WI38 (cell line): ENCODE data around the gene MAPK8IP3.
A peak's percentile ranks its signal among the peaks of the same experiment; 100 is the strongest.
"Not testable (repeated sequence)": the region's sequence is repeated elsewhere in the genome, so short reads cannot be mapped to it uniquely, and the experiment has no call there.

Experiments used
- H3K4me3 ChIP-seq: 2 replicates; pipeline ENCODE4 v1.5.1; 2011; ENCODE audit warnings: low read depth, mild to moderate bottlenecking, control low read depth, low read length
- TF ChIP-seq, protein P1 (sequence below): IDR thresholded peaks from 2 replicates; pipeline ENCODE4 v1.5.1; 2012; ENCODE audit warnings: low read depth, mild to moderate bottlenecking, control low read depth, low read length

Gene MAPK8IP3

DNA sequence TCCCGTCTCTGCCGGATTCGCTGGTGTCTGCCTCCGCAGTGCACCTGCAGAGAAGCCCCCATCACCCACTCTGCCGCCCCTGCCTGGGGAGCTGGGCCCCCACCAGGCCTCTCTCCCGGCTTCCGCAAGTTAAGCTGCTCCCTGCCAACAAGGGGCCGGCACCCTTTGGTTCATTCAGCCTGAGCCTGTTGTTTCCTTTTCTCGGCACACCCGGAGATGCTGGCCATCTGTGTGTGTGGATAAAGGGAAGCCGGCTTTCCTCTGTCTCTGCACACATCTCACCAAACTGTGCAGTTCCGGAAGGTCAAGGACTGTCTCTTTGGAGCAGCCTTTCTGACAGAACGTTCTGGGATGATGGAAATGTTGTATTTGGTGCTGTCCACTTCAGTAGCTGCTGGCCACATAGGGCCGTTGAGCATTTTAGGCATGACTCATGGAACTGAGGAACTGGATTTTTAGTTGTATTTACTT is 6.8 kb downstream of the MAPK8IP3 start:
- TF ChIP-seq, protein P1, sequence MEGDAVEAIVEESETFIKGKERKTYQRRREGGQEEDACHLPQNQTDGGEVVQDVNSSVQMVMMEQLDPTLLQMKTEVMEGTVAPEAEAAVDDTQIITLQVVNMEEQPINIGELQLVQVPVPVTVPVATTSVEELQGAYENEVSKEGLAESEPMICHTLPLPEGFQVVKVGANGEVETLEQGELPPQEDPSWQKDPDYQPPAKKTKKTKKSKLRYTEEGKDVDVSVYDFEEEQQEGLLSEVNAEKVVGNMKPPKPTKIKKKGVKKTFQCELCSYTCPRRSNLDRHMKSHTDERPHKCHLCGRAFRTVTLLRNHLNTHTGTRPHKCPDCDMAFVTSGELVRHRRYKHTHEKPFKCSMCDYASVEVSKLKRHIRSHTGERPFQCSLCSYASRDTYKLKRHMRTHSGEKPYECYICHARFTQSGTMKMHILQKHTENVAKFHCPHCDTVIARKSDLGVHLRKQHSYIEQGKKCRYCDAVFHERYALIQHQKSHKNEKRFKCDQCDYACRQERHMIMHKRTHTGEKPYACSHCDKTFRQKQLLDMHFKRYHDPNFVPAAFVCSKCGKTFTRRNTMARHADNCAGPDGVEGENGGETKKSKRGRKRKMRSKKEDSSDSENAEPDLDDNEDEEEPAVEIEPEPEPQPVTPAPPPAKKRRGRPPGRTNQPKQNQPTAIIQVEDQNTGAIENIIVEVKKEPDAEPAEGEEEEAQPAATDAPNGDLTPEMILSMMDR, result no peak
- H3K4me3 ChIP-seq, result no peak overlapping the region

DNA sequence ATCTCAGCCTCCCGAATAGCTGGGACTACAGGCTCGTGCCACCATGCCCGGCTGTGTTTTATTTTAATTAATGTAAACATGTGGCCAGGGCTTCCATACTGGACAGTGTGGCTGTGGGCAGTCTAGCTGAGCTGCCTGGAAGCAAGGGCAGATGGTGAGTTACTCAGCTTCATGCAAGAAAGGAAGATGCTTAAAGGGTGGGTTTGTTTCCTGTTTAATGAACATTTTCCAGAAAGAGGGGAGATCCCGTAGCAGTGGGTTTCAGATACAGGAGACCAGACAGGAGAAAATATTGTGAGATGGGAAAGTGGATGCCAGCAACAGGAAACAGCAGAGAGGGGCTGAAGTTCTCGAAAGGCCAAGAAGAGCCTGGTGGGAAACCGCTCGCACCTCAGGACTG is 7.3 kb downstream of the MAPK8IP3 start:
- TF ChIP-seq, protein P1, result no peak
- no peak overlapping the region for H3K4me3 ChIP-seq

DNA sequence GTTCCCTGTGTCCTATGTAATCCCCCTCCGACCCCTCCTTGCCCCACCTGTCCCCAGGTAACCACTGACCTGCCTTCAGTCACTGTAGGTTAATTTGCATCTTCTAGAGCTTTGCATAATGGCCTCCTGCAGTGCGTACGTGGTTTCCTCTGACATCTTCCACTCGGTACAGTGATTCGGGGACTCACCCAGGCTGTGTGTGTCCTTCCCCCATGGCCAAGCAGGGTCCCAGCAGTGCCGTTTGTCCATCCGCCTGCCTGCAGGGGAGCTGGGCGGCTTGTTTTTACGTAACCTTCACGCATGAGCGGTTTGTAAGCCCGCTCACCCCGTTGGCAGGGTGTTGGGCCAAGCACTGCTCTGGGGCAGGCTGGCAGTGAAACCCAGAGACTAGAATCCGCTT is 7.9 kb downstream of the MAPK8IP3 start:
- no peak overlapping the region for H3K4me3 ChIP-seq
- TF ChIP-seq, protein P1, result no peak

DNA sequence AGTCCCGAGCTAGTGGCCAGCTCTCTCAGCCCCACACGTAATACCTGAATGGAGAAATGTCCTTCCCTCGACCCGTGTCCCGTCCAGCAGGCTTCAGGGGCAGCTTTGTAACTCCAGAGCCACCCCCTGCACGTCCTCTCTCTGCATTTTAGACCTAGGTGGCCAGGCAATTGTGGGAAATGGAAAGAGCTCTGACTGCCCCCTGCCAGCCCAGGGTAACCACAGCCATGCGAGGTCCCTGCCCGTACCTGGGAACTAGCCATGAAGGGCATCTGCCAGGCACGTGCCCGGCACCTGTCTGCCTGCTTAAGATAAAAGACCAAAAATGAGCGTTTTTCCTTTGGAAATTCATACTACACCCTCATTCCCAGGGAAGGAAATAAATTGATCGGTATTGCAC is 9.2 kb downstream of the MAPK8IP3 start:
- TF ChIP-seq, protein P1, result no peak
- no peak overlapping the region for H3K4me3 ChIP-seq

DNA sequence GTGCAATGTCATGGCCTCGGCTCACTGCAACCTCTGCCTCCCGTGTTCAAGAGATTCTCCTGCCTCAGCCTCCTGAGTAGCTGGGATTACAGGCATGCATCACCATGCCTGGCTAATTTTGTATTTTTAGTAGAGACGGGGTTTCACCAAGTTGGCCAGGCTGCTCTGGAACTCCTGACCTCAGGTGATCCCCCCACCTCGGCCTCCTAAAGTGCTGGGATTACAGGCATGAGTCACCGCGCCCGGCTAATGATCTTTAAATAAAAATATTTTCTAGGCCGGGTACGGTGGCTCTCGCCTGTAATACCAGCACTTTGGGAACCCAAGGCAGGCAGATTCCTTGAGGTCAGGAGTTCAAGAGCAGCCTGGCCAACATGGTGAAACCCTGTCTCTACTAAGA is 12.2 kb downstream of the MAPK8IP3 start:
- not testable (repeated sequence) for H3K4me3 ChIP-seq

DNA sequence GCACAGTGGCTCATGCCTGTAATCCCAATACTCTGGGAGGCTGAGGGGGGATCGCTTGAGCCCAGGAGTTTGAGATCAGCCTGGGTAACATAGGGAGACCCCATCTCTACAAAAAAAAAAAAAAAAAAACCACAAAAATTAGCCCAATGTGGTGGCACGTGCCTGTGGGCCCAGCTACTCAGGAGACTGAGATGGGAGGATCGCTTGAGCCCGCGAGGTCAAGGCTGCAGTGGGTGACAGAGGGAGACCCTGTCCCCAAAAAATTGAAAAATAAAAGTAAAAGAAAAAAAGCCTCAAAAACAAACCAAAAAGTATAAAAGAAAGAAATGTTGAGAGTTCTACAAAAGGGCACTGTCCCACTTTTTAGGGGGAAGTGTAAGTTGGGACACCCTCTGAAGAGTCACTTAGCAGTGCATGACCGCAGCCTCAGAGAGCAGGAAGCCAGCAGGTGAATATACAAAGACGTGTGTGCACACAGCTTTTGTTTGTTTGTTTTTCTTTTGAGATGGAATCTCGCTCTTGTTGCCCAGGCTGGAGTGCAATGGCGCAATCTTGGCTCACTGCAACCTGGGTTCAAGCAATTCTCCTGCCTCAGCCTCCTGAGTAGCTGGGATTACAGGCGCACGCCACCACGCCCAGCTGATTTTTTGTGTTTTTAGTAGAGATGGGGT is 13.7 kb downstream of the MAPK8IP3 start:
- not testable (repeated sequence) for H3K4me3 ChIP-seq

DNA sequence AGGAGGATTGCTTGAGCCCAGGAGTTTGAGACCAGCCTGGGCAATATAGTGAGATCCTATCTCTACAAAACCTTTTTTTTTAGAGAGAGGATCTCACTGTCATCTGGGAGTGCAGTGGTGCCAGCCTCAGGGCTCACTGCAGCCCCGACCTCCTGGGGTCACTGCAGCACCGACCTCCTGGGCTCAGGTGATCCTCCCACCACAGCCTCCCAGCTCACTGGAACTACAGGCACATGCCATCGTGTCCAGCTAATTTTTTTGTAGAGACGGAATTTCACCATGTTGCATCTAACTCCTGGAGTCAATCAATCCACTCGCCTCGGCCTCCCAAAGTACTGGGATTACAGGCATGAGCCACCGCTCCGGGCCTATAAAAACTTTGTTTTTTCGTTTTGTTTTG is 15.4 kb downstream of the MAPK8IP3 start:
- no peak overlapping the region for H3K4me3 ChIP-seq
- TF ChIP-seq, protein P1, result no peak

DNA sequence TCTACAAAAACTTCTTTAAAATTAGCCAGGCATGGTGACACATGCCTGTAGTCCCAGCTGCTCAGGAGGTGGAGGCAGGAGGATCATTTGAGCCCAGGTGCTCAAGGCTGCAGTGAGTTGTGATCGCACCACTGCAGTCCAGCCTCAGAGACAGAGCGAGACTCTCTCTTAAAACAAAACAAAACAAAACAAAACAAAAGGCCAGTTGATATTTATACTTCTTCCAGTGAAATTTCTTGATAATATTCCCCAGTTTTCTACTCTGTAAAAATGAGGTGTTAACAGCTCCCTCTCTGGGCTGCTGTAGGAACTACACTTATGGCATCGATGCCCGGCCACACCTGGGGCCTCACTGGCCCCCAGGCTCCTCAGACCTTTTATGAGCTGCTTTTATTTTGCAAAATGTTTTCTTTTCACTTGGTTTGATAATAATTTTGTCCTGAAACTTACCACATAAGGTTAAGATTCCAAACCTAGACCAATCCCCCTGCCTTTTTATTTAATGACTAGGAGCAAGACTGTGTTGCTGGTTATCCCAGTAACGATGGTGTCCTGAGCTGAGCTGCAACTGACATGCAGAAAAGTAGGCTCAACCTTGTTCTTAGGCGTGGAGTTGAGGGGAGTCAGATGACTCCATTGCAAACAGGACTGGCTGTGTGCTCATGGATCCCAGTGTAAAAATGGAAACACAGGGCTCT is 17.6 kb downstream of the MAPK8IP3 start:
- H3K4me3 ChIP-seq, result no peak overlapping the region
- TF ChIP-seq, protein P1, result peak; percentile 89
